DND-41 (cell line): ENCODE measurements around the gene TFEB.

Source experiments
- CTCF ChIP-seq: IDR thresholded peaks from 2 replicates; pipeline ENCODE4 v1.5.1; 2012; ENCODE audit warnings: borderline replicate concordance, low read length, moderate library complexity, mild to moderate bottlenecking; ENCODE audit not compliant: poor library complexity, severe bottlenecking; ENCODE audit errors: extremely low read depth
- EZH2 ChIP-seq: IDR thresholded peaks from 3 replicates; pipeline ENCODE4 v1.6.1; 2012; ENCODE audit warnings: borderline replicate concordance, low read depth, mild to moderate bottlenecking, moderate library complexity, low read length, inconsistent platforms; ENCODE audit not compliant: severe bottlenecking

- TF ChIP-seq CTCF (no peak), EZH2 (no peak)
These were observed 90.3 kb downstream of the TFEB start for GRCh38 chr6:41645007-41645618.
